ENCODE data around the gene GALT. TPM values are rescaled to one million over a fixed set of nuclear protein-coding genes. Genes with fewer than 3 reads are reported as not detected.

Gene GALT
- total and polyA plus RNA-seq, 2 of the 4 experiments (the other 2 are of a cell fraction) = 15.8 to 34.6 TPM

GRCh38 chr9:34689512-34689911, 43.0 kb downstream of the GALT start:
- no peak overlapping the region for H3K9ac ChIP-seq (ENCODE audit: low read depth, low read length)
- H4K91ac ChIP-seq (ENCODE audit: insufficient read depth, low read depth, low read length) = no peak overlapping the region
- H4K8ac ChIP-seq (ENCODE audit: low read depth in 2 of 2, low read length in 2 of 2) = no peak overlapping the region
- no peak overlapping the region for H3K23ac ChIP-seq (ENCODE audit: low read depth, low read length)
- H3K9me1 ChIP-seq (ENCODE audit: insufficient read depth, low read length) = 0 out of 2 replicates have a peak, but pooled peaks cover 4% of the 10 kb centered on the region
- no peaks in the 10 kb centered on the region for H4K20me1 ChIP-seq (ENCODE audit: insufficient read depth, low read length)
- no peak overlapping the region for H2AFZ ChIP-seq (replicated peaks; ENCODE audit: low read length, poor library complexity)
- no peak overlapping the region for H2BK20ac ChIP-seq (ENCODE audit: low read depth, low read length)
- H3K14ac ChIP-seq (replicated peaks; ENCODE audit: low read depth, low read length) = no peak overlapping the region
- no peak for DNase-seq
- in situ Hi-C loops (cut with MboI; ENCODE audit: low sequenced_read_pairs) = no loop called here
- ChIA-PET CTCF (interaction anchor here (0.9 kb wide), 1 partner anchor 13 kb away, joined by 3 read pairs; no protein-coding TSS in a partner anchor), POLR2A (ENCODE audit: unreplicated experiment) (no interaction called here)
- H3K4ac ChIP-seq (ENCODE audit: low read depth, low read length) = no peak overlapping the region
- H3K27ac ChIP-seq (ENCODE audit: insufficient read depth, low read length) = no peak overlapping the region
- no TSS peak for BruUV-seq (replicated peaks)
- H2AK5ac ChIP-seq (ENCODE audit: low read depth, low read length) = no peak overlapping the region
- H3K9me3 ChIP-seq (ENCODE audit: control insufficient read depth, insufficient read depth, low read length) = no peaks in the 10 kb centered on the region
- no peak overlapping the region for H4K5ac ChIP-seq (ENCODE audit: low read depth, low read length)
- no peak overlapping the region for H3K18ac ChIP-seq (ENCODE audit: low read depth, low read length)
- WGBS, 2 experiments (ENCODE audit: extremely low coverage in 2 of 2, insufficient read length in 1 of 2) = no CpG with 5 or more reads among the region's 8 CpGs
- H3K56ac ChIP-seq (ENCODE audit: extremely low read depth, insufficient read depth, low read length) = no peak overlapping the region
- H3K27me3 ChIP-seq (ENCODE audit: control insufficient read depth, insufficient read depth, low read length) = no peaks in the 10 kb centered on the region
- H3K4me2 ChIP-seq (ENCODE audit: low read depth, low read length) = no peak overlapping the region
- no peak for ATAC-seq (ENCODE audit: low read depth)
- no peaks in the 10 kb centered on the region; the same call in 1 of the 2 replicates for H3K4me1 ChIP-seq (ENCODE audit: control insufficient read depth, insufficient read depth, low read length)
- no peak overlapping the region for H3K4me3 ChIP-seq (ENCODE audit: insufficient read depth, low read depth, low read length)
- H3K79me1 ChIP-seq (ENCODE audit: low read depth in 1 of 2, low read length in 2 of 2) = no peaks in the 10 kb centered on the region
- no peak overlapping the region for H2AK9ac ChIP-seq (replicated peaks; ENCODE audit: low read depth, low read length, poor library complexity)
- intact Hi-C loops (cut with micrococcal nuclease) = no loop called here
- no peak overlapping the region for H2BK5ac ChIP-seq (ENCODE audit: low read depth, low read length, poor library complexity, severe bottlenecking)
- no peaks in the 10 kb centered on the region for H3K36me3 ChIP-seq (ENCODE audit: control insufficient read depth, insufficient read depth, low read length)
- TF ChIP-seq NFE2L2 (IDR thresholded peaks at IDR 0.05; ENCODE audit: low read depth, low read length) (no peak), RAD21 (IDR thresholded peaks at IDR 0.05; ENCODE audit: low read length) (no peak), BHLHE40 (IDR thresholded peaks at IDR 0.05; ENCODE audit: low read depth, low read length) (no peak), ELK1 (IDR thresholded peaks at IDR 0.05; ENCODE audit: borderline replicate concordance, low read depth, low read length) (no peak), CEBPB (IDR thresholded peaks at IDR 0.05; ENCODE audit: low read depth, low read length) (no peak), MXI1 (IDR thresholded peaks at IDR 0.05; ENCODE audit: borderline replicate concordance, low read depth, low read length) (no peak), POLR2A (IDR thresholded peaks at IDR 0.05; ENCODE audit: low read depth, low read length) (no peak), CHD1 (IDR thresholded peaks at IDR 0.05; ENCODE audit: low read depth, low read length) (no peak), RCOR1 (IDR thresholded peaks at IDR 0.05; ENCODE audit: insufficient replicate concordance, low read length) (no peak), CTCF (conservative IDR thresholded peaks at IDR 0.05; ENCODE audit: low read depth, low read length) (no peak), USF2 (IDR thresholded peaks at IDR 0.05; ENCODE audit: low read depth, low read length) (no peak), RFX5 (IDR thresholded peaks at IDR 0.05; ENCODE audit: low read depth, low read length) (no peak)
- dilution Hi-C loops (cut with HindIII; ENCODE audit: low sequenced_read_pairs, unreplicated experiment) = no loop called here
- H2BK15ac ChIP-seq (ENCODE audit: low read depth, low read length) = no peak overlapping the region
- H2BK120ac ChIP-seq (ENCODE audit: low read depth, low read length) = no peak overlapping the region
